ENCODE results near the gene EHD3.

EHD3 gene

DNA sequence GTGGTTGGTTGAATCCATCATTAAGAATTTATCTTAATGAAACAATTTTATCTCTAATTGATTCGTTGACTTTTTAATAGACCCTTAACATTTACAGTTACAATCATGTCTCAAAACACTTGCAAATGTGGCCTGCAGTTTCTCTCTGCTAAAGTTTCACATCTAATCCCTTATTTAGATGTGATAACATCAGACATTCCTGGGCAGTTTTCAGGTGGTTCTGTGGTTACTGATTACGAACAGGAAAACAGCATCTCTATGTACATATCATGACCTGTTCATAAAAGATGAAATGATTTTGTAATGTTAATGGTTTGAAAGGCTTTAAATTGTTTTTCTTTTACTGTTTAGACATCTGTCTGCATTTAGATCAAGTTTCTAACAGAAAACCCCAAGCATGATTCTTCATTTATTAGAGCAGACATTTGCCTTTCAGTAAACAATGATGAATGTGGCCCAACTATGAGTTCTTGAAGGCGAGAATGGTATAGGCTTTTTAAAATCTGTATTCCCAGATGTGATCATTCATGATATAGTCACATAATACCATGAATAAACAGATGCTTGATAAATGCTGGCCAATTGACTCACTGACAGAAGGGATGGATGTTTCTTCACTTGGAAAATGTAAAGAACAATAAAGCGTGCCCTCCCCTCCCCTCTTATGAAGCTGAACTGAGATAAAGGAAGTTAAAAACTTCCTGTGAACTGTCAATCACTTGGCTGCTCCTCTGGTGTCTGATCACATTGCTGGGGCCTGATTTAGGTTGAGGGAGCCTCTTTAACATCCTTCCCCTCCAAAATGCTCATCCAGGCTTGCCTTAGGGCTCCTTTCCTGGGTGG is 20.1 kb upstream of the EHD3 start:
- no peak for DNase-seq

DNA sequence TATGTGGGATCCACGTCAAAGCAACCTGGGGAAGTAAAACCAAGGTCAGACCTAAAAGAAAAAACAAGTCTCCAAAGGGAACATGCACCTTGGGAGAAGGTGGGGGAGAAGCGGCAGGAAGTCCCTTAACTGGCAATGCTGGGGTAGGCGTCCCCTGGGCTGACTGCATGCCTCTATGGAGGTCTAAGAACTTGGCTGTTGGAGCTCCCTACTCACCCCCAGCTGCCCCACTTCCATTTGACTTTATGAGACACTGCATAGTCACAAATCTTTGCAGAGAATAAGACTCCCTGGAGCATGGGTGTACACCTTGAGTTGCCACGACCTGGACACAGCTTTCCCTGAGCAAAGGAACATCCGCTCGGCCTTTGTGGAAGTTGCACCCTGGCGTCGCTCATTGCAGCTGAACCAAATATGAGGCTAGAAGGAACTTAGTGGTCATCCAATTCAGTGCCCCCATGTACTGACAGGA is 19.5 kb upstream of the EHD3 start:
- DNase-seq, result no peak

DNA sequence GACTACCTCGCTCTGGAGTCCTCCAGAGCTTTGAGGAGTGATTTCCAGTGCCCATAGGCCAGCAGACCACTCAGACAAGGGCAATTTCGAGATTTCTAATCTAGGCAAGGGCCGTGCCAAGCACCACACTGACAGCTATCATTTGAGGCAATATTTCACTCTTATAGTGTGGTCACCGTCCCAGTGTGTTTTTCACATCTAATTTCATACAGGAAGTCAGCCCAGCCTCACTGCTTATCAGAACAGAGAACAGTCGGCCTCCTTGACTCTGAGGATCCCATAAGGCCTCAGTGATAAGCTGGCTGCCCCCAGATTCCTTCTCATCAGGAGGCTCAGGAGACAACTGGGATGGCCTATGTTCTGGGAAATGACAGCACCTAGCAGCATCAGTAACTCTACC is 17.2 kb upstream of the EHD3 start:
- no peak for DNase-seq

DNA sequence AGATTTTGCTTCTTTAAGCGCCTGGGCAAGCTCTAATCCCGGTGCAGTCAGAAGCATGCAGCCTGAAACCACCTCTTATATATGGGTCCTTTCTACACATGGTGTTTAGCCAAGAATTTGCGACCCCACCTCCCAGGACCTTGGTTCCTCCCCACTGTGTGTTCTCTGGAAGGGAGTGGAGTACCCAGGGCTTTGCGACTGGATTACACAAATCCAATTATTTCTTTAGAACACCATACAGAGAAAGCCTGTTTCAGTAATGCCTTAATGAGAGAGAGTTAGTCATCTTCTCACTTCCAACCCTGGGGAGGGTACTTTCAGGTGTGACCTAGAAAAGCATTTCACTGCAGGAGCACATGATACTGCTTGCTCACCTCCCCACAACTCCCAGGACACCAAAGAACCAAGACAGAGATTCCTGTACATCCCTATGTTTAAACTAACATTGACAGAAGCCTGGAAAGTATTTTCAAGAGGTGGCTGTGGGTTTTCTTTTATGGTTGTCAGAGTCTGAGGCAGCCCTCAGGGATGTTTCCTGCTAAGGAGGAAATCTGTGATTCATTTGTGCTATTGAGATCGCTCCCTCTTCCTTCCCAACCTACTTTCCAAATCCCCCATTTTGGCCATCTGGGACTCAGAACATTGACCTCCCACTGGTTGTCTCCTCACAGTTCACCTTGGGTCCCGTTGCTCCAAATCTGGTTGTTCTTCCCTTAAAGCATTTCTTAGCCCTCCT is 16.3 kb upstream of the EHD3 start, which contains the start of gene CAPN14:
CAPN14 (minus strand) TSS at position 51 of the 736 bp plus-strand sequence. CDS start 12,068 bp downstream, outside the sequence.
- DNase-seq, result no peak

DNA sequence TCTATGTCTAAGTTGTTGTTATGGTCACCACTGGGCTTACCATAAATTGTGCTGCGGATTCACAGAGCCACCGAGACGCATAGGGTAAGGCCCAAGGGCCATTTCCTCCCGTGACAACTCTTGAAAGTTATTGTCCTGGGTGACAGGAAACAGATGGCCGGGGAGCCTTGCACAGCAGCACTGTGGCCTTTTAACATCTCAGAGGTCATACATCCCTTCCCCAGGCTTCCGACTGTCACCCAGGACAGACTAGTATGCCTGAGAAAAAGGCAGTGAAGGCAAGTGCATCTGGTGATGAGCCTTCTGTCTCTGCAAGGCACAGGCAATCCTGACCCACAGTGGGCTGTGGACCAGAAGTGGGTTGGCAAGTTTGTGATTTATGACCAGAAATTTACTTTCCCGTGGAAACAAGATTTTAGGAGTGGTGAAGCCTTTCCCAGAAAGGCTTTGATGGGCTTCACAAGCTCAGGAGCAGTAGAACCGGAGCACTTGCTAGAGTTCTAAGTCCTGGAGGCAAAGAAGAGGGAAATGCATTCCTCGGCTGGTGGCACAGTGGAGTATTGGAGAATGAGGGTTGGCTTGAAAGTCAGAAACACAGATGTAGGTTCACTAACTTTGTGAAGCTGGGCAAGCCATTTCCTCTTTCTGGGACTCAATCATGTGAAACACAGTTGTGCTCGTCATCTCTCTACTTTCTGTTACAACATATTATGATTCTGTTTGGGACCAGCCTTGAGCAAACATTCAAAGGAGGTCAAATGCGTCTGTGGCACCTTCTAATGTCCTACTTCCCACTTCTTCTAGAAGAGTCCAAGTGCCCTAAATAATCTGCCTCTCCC is 14.6 kb upstream of the EHD3 start:
- no peak for DNase-seq

DNA sequence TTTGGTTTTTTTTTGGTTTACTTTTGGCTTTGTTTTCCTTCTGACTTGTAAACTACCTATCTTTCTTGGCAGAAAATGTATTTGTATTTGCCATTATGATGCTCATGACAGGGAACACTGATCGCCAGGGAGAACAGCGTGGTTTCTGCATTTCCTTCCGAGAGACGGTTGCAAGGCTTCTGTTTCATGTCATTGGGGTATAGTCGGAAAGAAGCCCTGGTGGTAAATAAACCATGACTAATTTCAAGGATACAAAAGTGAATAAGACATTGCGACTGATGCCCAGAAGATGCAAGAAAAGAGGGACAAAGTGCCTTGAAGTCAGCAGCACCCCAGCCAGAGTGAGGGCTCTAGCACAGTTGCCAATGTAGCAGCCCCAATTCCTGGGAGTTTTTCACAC is 12.4 kb upstream of the EHD3 start:
- no peak for DNase-seq

DNA sequence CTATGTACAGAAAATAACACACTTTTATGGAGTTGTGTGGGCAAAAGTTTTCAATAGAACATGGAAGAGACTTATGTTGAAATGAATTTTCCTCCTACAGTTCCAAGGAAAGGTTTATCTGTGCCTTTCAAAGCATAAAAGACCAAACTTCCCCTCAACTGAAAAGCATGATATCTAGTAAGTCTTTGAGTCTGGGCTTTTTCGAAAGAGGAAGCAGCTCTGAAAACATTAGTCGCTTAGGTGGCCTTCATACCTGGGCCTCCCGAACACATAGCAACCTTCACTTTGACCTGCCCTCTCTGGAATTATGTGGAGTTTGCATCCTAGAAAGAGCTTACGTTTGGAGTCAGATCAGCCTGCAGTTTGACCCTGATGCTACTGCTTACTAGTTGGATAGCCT is 11.9 kb upstream of the EHD3 start:
- no peak for DNase-seq

DNA sequence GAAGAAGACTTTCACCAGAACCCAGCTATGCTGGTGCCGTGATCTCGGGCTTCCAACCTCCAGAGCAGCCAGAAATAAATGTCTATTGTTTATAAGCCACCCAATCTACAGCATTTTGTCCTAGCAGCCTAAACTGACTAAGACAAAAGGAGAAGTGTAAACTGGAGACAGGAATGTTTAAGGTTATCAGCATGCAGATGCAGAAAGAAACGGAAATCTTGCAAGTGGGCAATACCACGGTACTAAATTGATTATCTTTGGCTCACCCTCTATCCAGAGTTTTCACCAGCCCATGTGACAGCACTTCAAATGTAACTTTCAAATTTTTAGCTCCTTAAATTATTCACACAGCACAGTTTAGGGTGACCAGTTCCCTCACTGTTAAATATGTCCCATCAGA is 10.9 kb upstream of the EHD3 start:
- no peak for DNase-seq

DNA sequence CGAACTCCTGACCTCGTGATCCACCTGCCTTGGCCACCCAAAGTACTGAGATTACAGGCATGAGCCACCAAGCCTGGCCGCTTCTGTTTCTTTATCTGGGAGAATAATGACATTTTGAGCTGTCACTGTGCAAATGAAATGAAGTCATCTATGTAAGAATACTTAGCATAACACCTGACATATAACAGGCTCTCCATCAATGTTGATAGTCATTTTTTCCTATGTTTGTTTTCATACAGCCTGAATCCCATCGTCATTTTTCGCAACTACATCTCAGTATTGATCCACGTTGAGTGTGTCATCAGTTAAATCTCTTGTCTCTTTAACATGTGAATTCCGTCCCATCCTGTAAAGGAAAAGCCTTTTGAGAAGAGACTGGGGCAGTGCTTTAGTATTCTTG is 10.2 kb upstream of the EHD3 start:
- no peak for DNase-seq

DNA sequence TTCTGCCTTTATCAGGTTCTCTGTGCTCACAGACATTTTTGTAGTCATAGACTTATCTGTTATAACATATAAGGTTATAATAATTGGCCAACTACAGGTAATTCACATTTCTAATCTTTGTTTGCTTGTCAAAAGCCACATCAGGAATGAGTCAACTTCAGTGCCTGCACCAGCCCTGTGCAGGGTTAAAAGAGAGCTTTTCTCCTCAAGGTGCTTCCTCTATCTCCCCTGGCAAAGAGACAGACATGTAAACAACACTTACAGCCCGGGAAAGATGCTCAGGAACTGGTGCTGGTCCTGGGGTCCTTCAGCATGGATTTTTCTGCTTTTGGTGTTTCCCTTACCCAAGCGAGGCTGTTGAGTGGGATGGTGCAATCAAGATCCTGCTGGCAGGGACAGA is 7.7 kb upstream of the EHD3 start:
- no peak for DNase-seq

DNA sequence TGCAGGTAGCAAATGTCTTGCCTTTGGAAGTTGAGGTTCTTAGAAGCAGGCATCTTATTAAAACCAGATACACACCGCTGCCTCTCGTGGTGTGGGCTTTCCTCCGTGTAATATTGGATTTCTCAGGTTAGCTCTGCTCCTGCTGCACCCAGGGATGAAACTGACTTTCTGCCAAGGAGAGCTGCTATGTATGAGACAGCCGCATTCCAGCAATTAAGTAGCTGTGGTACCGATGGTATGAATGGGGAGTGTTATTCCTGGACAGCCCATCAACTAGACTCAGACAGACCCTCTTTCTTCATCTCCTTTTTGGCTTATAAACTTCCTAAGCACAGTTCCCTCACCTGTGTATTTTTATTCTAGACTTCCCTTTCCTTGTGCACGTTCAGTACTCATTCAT is 6.8 kb upstream of the EHD3 start:
- no peak for DNase-seq

DNA sequence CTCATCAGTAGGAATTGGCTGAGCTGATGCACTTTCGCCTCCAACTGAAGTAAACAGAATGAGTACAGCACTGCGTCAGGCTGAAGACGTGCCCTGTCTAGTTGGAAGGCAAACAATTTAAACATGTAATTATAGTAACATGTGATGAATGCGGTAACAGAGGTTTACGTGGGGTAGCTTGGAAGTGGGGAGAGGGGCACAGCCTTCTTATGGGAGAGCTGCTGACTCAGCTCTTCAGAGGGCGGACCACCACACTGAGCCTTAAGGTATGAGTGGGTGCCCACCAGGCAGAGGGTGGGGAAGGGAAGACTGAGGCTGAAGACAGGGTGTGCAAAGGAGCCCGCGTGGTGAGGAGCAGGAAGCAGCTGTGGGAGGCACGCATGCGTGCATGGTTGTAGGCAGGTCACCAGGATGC is 6.2 kb upstream of the EHD3 start:
- no peak for DNase-seq

DNA sequence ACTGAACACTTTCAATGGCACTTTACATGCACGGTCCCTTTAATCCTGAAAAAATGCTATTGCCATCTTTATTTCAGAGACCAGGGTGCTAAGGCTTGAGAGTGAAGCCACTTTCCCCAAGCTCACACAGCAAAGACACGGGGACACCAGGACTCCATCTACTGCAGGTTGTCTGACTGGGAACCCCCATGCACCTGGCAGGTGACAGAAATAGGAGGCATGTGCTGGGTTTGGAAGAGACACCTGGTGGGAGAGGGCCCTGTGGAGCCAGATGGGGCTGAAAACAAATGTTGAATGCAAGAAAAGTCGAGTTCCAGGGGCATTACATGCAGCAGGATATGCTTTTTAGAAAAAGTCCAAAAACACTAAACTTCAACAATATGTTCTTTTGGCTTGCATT is 5.2 kb upstream of the EHD3 start:
- no peak for DNase-seq

DNA sequence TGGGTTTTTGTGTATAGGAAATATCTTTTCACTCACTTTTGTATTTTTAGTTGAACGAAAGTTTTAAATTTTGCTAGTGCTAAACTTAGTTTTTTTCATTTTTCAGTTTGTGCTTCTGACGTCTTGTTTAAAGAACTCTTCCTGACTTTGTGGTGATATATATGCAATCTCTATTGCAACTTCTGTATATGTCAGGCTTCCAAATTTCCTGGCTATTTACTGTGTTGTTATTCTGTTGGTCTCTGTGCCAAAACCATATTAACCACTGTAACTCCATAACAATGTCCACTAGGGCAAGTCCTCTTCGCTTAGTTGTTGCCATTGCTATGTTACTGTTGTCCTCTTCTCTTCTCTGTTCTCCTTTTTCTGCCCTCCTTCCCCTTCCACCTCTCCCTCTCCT is 3.2 kb upstream of the EHD3 start:
- DNase-seq, result no peak

DNA sequence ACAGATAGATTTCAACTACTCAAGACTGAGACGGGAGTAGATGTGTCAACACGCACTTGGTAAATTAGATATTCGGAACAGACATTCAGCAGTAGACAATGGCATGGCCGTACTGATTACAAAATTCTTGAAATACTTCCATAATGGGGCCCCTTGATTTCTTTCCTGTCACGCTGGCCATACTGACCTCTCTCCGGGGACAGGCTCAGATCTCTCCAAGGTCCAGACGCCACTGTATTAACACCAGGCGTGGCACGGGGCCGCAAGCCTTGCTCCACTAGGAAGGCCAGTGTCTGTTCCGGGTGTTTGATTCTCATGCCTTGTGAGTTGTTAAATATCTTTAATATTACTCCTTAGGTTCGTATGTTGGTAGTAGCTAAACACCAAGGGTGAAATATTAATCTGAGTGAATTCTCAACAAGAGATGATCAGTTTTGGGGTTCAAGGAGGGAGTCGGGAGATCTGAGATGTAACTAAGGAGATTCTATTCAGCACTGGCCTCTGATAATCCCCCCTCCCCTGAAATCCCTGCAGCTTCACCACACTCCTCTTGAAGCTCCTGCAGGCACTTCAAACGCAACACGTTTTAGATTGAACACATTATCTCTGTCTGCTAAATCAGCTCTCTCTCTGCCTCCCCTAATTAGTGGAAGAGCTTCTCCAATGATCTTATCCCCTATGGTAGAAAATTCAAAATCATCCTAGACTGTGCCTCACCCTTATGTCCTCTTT is 2.2 kb upstream of the EHD3 start:
- DNase-seq, result no peak

DNA sequence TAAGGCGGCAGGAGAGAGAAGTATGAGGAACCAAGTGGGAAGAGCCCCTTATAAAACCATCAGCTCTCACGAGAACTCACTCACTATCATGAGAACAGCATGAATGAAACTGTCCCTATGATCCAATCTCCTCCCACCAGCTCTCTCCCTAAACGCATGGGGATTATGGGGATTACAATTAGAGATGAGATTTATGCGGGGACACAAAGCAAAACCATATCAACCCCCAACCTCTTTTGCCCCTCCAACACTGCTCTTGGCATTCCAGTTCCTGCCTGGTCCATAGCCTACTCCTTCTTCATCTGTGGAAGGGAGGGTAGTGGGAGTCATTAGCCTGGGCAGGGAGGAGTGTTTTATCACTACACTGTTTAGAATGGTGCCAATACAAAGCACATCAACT is 1.4 kb upstream of the EHD3 start:
- no peak for DNase-seq

DNA sequence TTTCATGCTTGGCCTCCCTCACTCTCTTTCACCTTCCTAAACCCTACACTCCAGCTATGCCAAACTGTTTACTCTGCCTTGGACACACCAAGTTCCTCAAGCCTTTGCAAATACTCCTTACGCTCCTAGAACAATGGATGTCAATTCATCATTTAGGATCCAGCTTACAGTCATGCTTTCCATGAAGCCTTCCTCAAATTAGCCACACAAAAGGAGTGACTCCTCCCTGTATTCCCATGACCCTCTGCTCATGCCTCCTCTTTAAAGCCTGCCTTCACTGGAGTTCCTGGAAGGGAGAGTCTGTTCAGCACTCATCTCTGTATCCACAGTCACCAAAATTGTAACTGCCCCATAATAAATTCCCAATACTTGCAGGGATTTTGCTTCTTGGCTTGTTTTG is 721 bp upstream of the EHD3 start:
- DNase-seq, result no peak

DNA sequence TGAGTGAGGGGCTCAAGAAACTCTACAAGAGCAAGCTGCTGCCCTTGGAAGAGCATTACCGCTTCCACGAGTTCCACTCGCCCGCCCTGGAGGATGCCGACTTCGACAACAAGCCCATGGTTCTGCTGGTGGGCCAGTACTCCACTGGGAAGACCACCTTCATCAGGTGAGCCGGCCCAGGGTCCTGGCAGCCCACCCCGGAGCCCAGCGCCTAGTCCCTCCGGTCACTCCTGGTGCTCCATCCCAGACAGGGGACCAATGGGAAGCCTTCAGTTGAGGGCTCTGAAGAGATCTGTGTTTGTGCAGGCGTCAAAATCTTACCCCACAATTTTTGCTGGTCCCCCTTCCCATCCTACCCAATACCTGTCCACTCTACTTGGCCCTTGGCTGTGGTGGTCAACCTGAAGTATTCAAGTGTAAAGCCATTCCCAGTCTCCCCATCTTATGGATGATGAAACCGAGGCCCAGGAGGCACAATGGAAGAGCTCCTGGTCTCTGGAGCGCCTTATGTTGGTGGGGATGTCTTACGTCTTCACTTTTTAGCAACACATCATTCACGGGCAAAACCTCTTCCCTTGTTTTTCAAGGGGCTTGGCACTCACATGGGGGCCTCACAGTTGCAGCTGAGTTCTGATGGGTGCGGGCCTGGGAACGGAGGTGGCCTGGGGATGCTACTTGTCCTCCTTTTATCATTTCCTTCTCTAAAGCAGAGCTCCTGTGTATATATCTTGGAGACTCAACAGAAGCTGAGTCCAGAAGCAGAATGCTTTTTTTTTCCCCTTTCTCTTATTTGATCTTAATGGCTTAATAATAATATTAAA is 941 bp downstream of the EHD3 start:
- no peak for DNase-seq

DNA sequence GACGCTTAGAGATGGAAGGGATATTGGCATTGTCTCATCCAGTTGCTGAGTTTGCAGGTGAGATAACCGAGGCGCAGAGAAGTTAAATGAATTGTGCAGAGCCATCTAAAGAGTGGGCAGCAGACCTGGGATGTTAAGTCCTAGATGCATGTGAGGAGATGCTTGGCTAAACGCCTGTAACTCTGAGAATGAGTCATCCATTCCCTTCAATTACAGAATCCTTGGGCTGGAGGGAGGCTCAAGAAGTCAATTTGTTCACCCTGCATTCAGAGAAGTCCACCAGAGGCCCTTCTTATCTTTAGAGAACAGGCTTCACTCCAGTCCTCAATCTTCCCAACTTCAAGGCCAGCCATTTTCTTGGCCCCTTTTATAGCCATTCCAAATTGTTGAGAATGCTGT is 1.6 kb downstream of the EHD3 start:
- no peak for DNase-seq

DNA sequence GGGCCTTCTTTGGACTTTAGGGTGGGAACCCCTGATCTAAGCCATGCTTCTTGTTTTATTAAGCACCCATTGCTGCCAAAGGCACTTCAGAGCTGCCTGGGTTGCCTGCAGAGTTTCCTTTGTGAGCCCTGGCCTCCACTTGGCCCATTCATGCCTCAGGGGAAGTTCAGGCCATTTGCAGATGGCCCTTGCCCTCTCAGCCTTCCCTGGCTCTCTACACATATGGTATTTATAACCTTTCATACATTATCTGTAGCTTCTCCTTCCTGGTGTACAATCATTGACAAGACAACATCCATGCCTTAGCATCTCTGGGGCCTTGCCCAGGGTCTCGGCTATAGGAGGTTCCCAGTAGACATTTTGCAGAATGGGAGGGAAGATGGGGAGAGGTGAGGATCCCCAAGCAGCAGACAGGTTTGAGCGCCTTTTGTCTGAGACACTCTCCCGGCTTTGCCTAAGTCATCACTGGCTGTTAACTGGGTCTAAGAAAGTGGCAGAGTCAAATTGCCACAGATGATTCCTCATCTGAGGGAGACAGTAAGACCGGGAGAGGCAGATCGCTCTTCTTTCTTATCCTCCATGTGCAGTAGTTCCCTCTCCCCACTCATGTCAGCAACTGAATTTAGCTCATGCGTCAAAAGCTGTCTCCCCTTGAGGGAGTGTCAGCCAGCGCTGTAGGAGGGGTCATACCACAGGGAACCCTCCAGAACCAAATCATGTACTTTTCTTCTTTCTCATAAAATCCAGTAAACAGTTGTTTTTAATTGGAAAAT is 2.7 kb downstream of the EHD3 start:
- DNase-seq, result no peak

Data from activated CD4-positive, alpha-beta T cell treated with anti-CD3 and anti-CD28 coated beads, Interleukin-2, amount 50 U/mL, for 48 hours (primary cell).